Measurements from ENCODE around the gene PHACTR1.

PHACTR1 gene

DNA sequence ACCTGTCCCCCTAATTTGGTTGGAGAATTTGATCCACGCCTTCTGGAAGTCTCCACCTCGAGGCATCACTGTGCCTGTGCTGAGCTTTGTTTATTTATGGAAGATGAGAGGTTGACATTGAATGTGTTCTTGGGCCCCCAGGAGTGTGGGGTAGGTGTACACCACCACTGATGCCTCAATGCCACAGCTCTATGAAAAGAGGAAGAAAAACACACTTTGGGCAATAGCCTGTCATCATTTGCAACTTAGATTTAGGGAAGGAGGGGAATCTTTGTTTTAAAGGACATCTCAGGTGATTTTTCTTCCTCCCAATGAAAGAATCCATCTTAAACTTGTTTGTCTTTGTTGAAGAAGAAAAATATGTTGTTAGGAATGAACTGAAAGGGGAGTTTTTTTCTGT is 569.1 kb downstream of the PHACTR1 start:
- no peak for DNase-seq (ENCODE audit: low read depth, low spot score)

DNA sequence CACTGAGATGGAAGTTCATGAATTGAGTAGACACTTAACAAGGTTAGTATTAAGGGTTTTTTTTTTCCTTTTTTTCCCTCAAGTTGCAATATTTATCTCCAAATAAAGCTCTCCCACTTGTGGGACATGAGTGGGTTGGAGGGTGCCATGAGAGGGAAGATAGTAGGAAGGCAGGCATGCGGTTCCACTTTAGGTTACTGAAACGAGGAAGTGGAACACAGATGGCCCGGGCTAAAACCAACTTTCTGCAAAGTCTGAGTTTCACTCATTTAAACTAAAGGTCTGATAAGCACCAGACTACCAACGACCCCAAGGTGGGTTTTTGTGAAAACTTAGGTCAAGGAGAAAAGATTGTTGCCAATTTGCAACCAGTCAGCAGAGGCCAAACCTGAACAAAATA is 569.6 kb downstream of the PHACTR1 start:
- DNase-seq (ENCODE audit: low read depth, low spot score): no peak

DNA sequence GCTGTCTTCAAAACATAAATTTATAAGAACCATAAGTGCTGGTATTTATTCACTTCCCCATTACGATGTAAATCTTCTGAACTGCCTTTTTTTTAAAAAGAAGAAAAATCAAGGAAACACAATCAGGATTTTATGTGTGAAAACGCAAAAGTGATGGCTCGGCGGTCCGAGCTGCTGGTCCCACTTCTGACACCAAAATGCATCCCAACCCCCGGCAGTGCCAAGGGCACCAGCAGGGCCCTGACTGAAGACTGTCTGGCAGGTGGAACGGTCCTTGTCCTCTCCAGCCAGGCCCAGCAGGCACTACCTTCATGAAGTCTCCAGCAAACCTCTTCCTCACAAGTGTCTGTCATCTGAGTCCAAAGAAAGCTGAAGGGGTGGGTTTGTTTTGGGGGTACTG is 570.5 kb downstream of the PHACTR1 start:
- DNase-seq (ENCODE audit: low read depth, low spot score): no peak

DNA sequence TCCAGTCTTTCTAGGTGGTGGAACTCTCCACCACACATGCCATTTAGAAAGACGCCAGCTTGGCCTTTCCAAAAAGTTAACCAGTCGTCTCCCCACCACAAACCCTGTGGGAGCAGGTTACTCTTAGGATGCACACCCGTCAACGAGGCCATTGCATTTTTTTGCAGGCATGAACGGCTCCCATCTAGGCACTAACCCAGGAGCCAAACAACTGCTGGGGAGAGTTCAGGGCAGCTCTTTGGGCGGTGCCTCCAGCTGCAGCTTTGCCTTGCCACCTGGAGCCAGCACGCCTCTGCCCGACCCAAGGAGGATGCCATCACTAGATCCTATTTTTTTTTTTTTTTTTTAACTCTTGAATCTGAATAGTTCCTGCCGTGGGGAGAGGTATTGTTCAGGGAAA is 571.9 kb downstream of the PHACTR1 start:
- DNase-seq (ENCODE audit: low read depth, low spot score): no peak

DNA sequence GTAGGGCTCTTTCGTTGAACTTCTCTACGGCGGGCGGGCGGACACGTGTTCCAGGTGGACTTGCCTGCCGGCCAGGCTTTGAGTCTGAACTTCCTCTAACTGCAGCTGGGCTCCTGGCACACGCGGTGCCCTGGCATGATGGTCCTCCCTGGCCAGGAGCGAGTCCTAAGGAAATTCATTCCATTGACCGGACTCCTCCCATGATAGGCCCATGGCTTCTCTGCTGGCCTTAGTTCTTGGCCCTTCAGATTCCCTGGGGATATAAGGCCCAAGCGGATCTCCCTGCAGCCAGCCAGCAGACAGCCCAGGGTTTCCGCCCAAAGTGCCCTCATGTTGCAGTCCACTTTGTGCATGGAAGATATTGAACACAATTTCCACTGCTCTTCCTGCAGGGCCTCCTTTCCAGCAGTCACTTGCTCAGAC is 572.4 kb downstream of the PHACTR1 start:
- DNase-seq (ENCODE audit: low read depth, low spot score): no peak

DNA sequence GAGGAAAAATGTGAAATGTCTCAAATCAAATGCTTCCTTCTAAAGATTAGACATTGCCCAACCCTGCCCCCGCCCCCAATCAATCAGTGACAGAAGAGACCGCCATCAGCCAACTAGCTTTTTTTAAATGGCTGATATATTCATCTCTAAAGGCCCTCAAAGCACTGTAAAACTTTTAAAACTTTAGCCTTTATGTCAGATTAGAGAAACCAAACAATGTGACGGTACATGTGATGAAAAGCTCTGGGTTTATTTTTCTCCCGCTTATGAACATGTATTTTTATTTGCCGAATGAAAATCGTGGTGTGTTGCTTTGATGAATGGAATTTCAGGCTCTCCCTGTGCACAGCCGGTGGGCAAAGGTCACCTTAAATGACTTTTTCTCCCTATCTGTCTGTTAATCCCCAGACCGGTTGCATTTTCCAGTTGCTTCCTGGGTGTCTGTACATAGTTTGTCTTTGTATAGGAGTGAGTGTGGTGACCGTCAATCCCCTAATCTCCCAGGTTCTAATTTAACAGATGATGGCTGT is 573.3 kb downstream of the PHACTR1 start:
- no peak for DNase-seq (ENCODE audit: low read depth, low spot score)

DNA sequence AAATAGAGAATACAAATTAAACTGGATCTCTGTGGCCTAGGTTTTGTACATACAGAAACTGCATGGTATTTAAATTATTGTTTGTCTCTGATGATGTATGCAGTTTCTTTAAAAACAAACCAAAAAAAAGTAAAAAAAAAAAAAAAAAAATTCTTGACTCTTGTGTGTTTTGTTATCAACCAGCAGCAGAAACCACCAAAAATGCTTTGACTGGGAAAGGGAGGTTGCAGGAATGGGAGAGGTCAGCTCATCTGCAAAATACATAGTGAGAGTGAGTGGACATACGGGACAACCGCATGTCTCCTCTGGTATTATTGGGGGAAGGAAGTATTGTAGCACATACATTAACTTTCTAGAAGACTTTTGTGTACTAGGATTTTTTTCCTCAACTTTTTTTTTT is 573.8 kb downstream of the PHACTR1 start:
- no peak for DNase-seq (ENCODE audit: low read depth, low spot score)

DNA sequence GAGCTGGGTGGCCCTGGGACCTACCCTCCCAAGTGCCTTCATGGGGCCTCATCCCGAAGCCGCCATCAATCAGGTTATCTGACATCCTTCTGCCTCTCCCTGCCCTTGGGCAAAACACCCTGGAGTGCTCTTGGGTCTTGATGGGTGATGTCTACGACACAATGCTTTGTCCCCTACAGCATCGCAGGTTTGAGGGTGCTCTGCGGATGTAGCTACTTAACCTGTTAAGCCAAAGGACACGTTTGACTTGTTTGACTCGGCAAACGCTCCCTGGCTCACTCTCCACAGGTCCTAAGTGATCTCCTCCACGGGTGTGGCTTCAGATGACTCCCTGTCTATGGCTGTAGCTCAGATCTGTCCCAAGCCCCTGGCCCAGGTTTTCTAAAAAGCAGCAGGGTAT is 576.2 kb downstream of the PHACTR1 start:
- DNase-seq (ENCODE audit: low read depth, low spot score): no peak

DNA sequence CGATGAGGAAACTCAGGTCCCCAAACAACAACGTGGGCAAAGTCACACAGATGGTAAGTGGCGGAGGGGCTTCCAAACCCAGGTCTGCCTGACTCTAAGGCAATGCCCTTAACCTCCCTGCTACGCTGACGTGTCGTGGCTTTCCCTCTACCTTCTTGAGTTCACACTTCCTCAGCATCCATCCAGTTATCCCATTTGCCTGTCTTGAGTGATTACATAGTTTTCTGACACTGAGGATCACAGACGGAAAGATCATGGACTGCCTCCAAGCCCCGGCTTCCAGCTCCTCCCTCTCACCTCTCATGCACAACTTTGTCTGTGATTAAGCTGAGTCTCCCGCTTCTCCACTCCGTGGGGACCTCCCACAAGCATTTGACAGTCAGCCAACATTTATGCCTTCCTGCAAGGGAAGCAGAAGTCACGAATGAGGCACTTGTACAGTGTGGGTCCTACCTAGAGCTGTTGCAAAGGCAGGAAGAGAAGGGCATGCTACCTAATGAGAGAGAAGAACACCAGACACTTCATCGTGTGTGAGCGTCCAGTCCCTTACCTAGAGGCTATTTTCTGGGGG is 578.0 kb downstream of the PHACTR1 start:
- no peak for DNase-seq (ENCODE audit: low read depth, low spot score)

DNA sequence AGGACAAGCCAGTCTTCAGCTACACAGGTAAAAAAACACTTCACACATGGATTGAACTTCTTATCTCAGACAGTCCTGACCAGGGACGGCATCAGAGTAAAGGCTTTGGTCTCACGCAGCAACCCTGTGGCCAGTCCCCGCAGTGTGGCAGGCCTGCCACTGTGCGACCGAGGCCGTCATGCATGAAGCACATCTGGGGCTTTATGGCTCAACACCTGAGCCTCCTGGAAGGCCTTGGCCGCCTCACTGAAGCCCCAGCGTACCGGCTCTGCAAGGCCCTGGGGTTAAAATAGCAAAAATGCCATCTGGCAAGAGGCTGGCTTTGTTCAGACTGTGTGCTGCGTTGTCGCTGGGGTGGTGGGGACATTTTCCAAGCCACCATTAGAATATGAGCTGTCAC is 579.0 kb downstream of the PHACTR1 start:
- no peak for DNase-seq (ENCODE audit: low read depth, low spot score)

DNA sequence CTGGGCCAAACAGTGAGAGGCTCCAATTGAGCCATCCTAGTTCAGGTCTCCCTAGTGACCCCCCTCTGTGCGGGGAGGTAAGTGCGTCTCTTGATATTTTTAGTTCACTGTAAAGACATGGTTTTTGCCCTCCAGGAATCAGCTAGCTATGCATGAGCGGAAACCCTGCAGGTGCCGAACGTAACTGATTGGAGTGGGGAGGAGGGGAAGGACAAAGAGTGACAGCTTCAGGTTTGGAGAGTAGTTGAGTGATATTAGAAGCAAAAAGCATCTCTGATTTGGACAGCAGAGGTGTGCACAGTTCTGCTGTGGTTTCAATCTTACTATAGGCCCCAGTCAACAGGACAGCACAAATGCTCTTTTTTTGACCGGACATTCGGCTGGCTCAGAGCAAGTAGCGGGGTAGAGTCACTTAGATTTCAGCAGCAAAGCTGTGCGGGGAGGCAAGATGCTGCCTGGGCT is 580.0 kb downstream of the PHACTR1 start:
- no peak for DNase-seq (ENCODE audit: low read depth, low spot score)

DNA sequence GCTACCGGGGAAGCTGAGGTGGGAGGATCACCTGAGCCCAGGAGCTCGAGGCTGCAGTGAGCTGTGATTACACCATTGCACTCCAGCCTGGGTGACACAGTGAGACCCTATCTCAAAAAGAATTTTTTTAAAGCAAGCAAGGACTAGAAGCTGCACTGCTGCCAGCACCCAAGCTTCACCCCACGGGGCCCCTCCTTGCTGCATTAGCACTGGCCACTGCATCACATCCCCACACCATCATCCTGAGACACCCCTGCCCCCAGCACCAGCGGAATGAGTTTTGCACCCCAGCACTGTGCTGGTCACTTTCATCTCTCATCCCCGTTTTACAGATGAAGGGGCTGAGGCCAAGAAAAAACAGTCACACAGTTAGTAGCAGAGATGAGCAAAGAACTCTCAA is 580.8 kb downstream of the PHACTR1 start:
- DNase-seq (ENCODE audit: low read depth, low spot score): no peak

DNA sequence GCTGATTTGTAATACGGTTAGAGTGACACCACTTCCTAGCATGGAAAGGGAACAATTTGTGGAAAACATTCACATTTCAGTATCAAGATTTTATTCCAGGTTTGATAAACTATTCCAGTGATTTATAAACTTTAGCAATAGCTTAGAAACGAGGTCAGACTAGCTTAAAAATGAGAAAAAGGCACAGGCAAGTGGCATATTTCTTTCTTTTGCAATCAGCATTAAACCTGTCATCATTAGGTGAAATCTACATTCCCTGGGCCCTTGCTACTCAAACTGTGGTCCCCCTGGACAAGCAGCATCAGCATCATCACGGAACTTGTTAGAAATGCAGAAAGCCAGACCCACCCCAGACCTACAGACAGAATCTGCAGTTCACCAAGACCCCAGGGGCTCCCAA is 581.9 kb downstream of the PHACTR1 start:
- DNase-seq (ENCODE audit: low read depth, low spot score): no peak

DNA sequence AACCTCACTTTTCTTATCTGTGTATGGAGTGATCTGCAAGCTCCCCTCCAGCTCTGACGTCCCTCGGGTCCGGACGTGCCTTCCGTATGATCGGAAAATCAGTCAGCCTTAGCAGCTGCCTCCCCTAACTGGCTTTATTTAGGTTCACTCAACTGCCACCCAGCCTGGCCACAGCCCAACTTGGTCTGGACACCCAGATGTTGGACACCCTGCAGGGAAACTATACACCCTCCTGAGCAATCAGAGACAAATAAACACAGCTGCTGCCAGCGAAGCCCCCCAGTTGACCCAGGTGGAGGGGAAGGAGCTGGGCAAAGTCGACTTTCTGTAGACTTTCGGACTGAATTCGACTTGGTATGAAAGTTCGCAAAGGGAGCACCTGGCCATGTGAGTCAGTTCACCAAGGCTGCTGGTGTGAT is 582.8 kb downstream of the PHACTR1 start:
- DNase-seq (ENCODE audit: low read depth, low spot score): no peak

DNA sequence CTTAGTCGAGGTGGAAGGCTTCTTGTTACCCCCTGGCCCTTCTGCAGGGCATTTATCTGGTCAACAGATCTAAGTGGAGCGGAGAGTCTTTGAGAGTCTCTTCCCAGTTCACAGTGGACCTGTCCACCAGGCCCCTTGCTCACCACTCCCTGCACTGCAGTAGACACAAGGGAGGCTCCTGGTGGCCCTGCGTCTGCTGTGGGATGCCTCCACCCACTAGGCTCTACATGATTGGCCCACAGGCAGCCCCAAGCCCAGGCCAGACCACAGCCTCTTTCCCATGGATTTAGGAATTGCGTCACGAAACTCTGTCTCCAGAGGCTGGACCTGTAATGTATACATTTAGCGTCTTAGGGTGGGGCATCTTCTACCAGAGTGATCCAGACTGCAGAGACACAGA is 583.4 kb downstream of the PHACTR1 start:
- no peak for DNase-seq (ENCODE audit: low read depth, low spot score)

DNA sequence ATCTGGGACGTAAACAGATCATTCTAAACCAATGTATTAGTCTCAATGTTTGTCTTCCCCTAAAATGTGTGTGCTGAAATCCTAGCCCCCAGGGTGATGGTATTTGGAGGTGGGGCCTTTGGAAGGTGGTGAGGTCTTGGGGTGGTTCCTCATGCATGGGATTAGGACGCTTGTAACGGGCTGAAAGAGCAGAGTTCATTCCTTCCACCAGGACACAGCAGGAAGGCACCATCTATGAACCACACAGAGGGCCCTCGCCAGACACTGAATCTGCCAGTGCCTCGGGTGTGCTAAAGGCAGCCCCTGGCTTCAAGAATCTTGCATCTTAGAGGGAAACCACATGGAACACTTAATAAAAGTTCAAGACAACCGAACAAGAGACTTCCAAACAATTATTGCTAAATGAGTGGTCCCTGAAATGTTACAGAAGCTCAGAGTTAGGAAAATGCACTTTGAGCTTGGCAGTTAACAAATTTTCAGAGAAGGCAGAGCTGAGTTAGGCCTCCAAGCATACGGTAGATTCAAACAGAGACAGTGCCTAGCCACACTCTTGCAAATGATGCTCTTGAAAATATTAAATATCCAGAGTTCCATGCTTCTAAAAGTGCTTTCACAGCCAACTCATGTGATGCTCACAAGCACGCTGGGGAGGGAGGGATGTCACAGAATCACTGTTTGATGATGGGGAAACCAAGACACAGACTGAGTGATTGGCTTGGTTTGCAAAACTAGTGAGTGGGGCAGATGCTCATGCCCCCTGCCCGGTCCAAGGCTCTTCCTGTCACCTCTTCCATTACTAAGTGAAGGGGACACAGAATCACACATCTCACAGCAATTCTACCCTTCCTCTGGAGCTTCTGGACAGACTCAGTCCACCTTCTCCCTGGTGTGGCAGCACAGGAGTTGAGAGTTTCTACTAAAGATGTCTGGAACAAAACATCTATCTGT is 584.4 kb downstream of the PHACTR1 start:
- no peak for DNase-seq (ENCODE audit: low read depth, low spot score)

DNA sequence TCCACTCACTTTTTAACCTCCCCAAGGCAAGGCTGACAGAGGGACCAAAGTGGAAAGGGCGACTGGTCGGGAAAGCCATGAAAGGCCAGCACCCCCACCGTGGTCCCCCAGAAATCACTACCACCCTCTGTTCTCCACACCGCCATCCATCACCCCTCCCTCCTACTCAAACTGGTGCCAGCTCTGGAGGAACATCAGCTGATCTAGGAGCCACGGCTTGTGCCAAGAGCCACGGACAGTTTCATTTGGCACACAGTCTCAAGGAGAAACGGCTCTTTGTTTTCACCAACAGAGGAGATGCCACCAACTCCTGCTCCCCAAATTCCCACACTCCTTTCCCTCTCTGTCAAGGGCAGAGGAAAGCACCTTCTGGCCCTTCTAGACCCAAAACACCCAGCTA is 585.7 kb downstream of the PHACTR1 start:
- no peak for DNase-seq (ENCODE audit: low read depth, low spot score)

DNA sequence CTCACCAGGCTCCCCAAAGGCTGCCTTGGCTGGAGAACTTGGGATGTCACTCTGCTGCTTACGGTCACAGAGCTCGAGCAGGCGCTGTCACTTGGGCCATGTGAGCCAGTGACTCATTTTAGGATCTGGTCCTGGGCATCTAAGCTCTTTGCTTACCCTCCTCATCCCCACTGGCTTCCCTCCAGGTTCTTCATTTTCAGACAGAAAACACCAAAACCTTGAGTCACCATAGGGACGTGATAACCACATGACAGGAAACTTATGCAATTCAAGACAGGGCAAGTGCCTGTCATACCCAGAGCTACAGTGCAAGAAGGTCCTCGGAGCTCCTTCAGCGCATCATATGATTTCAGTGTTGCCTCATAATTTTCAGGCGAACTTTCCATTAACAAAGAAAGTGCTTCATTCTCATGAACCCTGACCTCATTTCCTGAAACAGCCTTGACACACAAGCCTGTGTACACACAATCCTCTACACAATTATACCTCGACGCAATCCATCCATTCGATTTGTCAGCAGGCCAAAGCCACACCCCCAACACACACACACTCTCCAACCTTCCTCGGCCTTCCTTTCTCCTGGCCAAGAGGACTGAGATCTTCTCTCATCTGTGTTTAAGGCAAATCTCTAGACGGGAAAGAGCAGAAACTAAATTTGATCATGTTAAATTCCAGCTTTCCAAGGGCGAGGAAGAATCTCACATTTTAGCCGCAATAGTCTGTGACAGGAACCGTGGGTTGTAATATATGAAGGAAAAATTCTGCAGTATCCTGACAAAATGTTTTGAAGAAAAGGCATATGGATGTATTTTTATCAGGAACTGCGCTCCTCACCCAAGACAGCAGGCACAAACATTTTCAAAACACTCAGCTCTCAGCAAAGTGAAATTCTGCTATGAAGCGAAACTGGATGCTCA is 586.4 kb downstream of the PHACTR1 start:
- DNase-seq (ENCODE audit: low read depth, low spot score): peak; percentile 57

DNA sequence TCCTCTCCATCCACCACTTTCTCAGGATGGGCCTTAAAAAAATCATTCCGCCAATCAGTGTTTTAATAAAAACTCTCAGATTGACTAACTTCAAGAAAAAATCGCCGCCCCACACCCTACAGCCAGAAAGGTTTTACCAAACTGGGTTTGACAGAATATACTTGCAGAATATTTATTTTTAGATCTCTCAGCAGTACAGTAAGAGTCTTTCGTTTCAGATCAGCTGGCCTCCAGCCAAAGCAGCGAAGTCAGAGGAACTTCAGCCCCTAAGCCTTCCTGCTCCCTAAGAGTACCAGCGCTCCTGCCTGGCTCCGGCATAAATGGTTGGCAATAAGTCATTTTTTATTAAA is 587.1 kb downstream of the PHACTR1 start:
- DNase-seq (ENCODE audit: low read depth, low spot score): no peak

DNA sequence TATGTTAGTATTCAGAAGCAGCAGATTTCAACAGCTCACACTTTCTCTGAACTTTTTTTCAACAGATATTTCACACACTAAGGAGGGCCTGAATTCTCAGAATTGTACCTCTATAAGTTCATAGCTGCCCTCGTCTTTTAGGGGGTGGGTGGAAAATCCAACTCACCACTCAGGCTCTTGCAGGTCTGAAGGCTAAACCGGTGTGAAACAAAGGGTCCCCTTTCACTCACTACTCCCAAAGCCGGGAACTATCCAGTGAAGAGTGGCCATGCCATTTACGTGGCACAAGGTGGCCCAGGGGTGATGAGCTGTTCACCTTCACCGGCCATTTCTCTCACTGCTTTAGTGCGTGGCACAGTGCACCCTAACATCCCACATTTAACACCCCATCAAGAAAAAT is 587.5 kb downstream of the PHACTR1 start:
- no peak for DNase-seq (ENCODE audit: low read depth, low spot score)

DNA sequence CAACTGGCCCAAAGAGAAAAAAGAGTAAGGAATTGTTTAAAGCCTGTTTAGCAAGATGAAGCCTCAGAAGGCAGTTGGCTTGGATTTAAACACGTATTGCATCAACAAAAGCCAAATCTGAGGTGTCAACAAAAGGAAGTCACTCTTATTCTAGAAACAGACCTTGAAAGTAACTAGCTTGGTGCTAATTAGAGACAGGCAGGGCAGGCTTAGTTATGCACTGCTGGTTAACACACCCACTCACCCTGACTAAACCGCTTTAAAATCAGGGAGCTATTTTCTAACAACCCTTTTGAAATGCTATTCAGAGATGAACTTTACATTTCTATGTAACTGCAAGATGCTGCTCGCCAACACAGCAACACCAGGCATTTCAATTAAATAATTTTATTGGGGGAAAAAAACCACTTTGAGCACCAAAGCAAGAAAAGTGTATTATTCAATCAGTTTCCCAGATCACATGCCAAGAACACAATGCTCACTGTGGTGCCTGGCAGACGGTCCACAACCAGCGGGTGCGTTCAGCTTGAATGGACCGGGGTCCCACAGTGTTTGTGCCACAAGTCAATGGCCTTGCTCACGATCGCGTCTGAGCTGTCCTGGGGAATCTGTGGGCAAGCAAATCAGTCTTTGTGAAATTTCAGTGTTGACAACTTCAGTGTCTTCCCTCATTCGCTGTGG is 588.2 kb downstream of the PHACTR1 start:
- no peak for DNase-seq (ENCODE audit: low read depth, low spot score)
